ENCODE measurements around the gene GRPEL1.

Gene GRPEL1

GRCh38 chr4:7076696-7077082 lies 8.8 kb upstream of the GRPEL1 start:
- Histone ChIP-seq H3K27me3 (ENCODE audit: control insufficient read depth, insufficient read depth, low read length) (no peaks in the 10 kb centered on the region), H3K27ac (no peak overlapping the region), H3K4me3 (ENCODE audit: low read depth, low read length) (no peak overlapping the region), H3K79me2 (no peaks in the 10 kb centered on the region), H3K36me3 (ENCODE audit: control insufficient read depth, insufficient read depth, low read length) (no peaks in the 10 kb centered on the region), H2AFZ (no peak overlapping the region), H3K4me1 (no peaks in the 10 kb centered on the region), H3K9ac (no peak overlapping the region), H3K4me2 (ENCODE audit: low read length) (no peak overlapping the region), H3K9me3 (ENCODE audit: control insufficient read depth, low read length) (no peaks in the 10 kb centered on the region)
- TF ChIP-seq, protein P1, sequence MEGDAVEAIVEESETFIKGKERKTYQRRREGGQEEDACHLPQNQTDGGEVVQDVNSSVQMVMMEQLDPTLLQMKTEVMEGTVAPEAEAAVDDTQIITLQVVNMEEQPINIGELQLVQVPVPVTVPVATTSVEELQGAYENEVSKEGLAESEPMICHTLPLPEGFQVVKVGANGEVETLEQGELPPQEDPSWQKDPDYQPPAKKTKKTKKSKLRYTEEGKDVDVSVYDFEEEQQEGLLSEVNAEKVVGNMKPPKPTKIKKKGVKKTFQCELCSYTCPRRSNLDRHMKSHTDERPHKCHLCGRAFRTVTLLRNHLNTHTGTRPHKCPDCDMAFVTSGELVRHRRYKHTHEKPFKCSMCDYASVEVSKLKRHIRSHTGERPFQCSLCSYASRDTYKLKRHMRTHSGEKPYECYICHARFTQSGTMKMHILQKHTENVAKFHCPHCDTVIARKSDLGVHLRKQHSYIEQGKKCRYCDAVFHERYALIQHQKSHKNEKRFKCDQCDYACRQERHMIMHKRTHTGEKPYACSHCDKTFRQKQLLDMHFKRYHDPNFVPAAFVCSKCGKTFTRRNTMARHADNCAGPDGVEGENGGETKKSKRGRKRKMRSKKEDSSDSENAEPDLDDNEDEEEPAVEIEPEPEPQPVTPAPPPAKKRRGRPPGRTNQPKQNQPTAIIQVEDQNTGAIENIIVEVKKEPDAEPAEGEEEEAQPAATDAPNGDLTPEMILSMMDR (IDR thresholded peaks at IDR 0.05) = no peak

DNA sequence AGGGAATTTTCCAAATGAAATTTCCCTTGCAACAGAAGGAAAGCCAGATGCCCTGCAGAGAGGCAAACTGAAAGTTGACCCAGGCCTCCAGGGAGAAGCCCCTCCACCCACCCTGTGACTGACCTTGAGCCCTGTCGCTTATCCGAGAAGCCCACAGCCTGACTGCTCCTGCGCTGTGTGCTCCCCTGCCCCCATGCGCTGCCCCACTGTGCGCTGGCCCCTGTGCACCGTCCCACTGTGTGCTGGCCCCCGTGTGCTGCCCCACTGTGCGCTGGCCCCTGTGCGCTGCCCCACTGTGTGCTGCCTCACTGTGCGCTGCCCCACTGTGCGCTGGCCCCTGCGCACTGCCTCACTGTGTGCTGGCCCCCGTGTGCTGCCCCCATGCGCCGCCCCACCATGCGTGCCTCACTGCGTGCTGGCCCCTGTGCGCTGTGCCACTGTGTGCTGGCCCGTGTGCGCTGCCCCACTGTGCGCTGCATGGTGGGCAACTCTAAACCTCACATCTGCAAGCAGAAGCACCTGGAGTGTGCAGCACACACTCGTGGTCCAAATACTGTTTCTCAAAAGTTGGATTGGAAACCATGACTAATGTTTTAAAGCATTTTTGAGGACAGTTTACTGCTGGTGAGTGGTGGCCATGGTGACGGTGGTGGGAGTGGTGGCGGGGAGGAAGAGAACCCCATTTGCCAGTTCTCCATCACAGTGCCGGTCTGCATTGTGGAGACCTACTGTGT lies 8.3 kb upstream of the GRPEL1 start:
- H3K4me1 ChIP-seq = no peaks in the 10 kb centered on the region
- no peaks in the 10 kb centered on the region for H3K36me3 ChIP-seq (ENCODE audit: control insufficient read depth, insufficient read depth, low read length)
- no peak overlapping the region for H3K27ac ChIP-seq
- no peaks in the 10 kb centered on the region for H3K79me2 ChIP-seq
- H3K4me2 ChIP-seq (ENCODE audit: low read length) = no peak overlapping the region
- H3K4me3 ChIP-seq (ENCODE audit: low read depth, low read length) = no peak overlapping the region
- H3K27me3 ChIP-seq (ENCODE audit: control insufficient read depth, insufficient read depth, low read length) = no peaks in the 10 kb centered on the region
- no peaks in the 10 kb centered on the region for H3K9me3 ChIP-seq (ENCODE audit: control insufficient read depth, low read length)
- no peak overlapping the region for H3K9ac ChIP-seq
- TF ChIP-seq, protein P1 (IDR thresholded peaks at IDR 0.05) = no peak
- no peak overlapping the region for H2AFZ ChIP-seq

DNA sequence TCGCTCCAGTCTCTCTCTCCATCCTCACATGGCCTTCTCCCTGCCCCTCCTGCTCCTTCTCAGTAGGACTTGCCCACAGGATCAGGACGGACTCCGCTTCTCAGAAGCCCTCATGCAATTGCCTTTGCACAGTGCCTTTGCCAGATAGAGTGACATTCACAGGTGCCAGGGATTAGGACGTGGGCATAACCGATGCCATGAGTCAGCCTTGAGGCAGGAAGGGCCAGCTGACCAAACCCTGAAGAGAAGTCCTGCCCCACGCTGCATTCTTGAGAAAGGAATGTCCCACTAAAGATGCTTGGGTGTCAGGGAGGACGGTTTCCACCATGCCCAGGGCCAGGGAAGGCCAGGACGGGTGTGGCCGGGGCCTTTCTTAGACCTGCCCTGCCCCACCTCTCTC lies 6.6 kb upstream of the GRPEL1 start:
- Histone ChIP-seq H3K9me3 (ENCODE audit: control insufficient read depth, low read length) (no peaks in the 10 kb centered on the region), H3K27ac (no peak overlapping the region), H3K27me3 (ENCODE audit: control insufficient read depth, insufficient read depth, low read length) (no peaks in the 10 kb centered on the region), H3K79me2 (no peaks in the 10 kb centered on the region), H3K4me3 (ENCODE audit: low read depth, low read length) (no peak overlapping the region), H3K9ac (no peak overlapping the region), H3K36me3 (ENCODE audit: control insufficient read depth, insufficient read depth, low read length) (no peaks in the 10 kb centered on the region), H3K4me1 (no peaks in the 10 kb centered on the region), H2AFZ (no peak overlapping the region), H3K4me2 (ENCODE audit: low read length) (no peak overlapping the region)
- TF ChIP-seq, protein P1 (IDR thresholded peaks at IDR 0.05) = no peak

DNA sequence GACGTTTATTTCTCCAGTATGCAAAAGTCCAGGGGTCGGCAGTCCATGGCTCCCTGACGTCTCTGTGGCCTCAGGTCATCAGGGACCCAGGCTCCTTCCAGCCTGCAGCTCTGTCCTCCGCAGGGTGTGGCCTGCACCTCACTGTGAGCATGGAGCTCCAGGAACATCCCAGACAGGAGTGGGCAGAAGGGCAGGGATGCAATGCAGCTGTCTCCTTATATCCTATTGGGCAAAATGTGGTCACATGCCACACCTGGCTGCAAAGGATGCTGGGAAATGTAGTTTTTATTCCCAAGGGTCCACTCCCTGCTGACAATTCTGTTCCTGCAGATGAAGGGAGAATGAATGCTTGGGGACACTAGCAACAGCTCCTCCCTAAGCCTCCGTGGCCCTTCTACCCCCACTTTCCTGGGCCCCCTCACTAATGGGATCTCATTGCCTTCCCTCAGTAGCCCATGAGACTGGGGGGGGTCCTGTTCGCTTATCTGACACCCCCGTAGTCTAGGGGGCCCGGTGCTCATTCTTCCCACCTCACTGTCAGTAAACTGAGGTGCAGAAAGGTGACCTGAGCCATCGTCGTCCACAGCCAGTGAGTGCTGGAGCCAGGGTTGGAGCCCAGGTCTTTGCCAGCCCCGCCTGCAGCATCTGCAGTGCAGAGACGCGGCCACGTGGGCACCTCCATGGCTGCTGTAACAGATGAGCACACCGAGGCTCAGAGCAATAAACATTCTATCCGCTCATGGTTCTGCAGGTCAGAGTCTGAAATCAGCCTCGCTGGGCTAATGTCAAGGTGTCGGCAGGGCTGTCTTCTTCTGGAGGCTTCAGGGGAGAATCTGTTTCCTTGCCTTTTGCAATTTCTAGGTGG lies 5.9 kb upstream of the GRPEL1 start:
- Histone ChIP-seq H3K27me3 (ENCODE audit: control insufficient read depth, insufficient read depth, low read length) (no peaks in the 10 kb centered on the region), H3K36me3 (ENCODE audit: control insufficient read depth, insufficient read depth, low read length) (no peaks in the 10 kb centered on the region), H3K79me2 (no peaks in the 10 kb centered on the region), H3K27ac (no peak overlapping the region), H3K9ac (no peak overlapping the region), H3K9me3 (ENCODE audit: control insufficient read depth, low read length) (no peaks in the 10 kb centered on the region), H3K4me2 (ENCODE audit: low read length) (no peak overlapping the region), H3K4me3 (ENCODE audit: low read depth, low read length) (no peak overlapping the region), H2AFZ (no peak overlapping the region), H3K4me1 (no peaks in the 10 kb centered on the region)
- TF ChIP-seq, protein P1 (IDR thresholded peaks at IDR 0.05) = no peak
